Neural cell (in vitro differentiated cells): Measurements from ENCODE around the gene CDK11B.

Experiments
- CTCF ChIP-seq: fragments of 450-650 bp; IDR thresholded peaks from 2 replicates; pipeline ENCODE4 v1.5.1; 2014; ENCODE audit warnings: antibody characterized with exemption, mild to moderate bottlenecking, moderate library complexity; ENCODE audit not compliant: poor library complexity, severe bottlenecking
- EP300 ChIP-seq: fragments of 450-650 bp; conservative IDR thresholded peaks from 2 replicates; pipeline ENCODE4 v1.6.1; 2014; ENCODE audit warnings: antibody characterized with exemption, mild to moderate bottlenecking, moderate library complexity; ENCODE audit not compliant: poor library complexity, severe bottlenecking
- MXI1 ChIP-seq: fragments of 450-650 bp; conservative IDR thresholded peaks from 2 replicates; pipeline ENCODE4 v1.6.1; 2014; ENCODE audit warnings: antibody characterized with exemption, mild to moderate bottlenecking; ENCODE audit not compliant: poor library complexity, severe bottlenecking
- POLR2AphosphoS5 ChIP-seq: IDR thresholded peaks from 2 replicates; pipeline ENCODE4 v1.6.1; 2012
- RAD21 ChIP-seq: fragments of 450-650 bp; conservative IDR thresholded peaks from 2 replicates; pipeline ENCODE4 v1.6.1; 2014; ENCODE audit warnings: antibody characterized with exemption, mild to moderate bottlenecking, moderate library complexity
- REST ChIP-seq: IDR thresholded peaks from 2 replicates; pipeline ENCODE4 v1.6.1; 2012; ENCODE audit warnings: borderline replicate concordance
- SMC3 ChIP-seq: fragments of 450-650 bp; conservative IDR thresholded peaks from 2 replicates; pipeline ENCODE4 v1.6.1; 2014; ENCODE audit warnings: antibody characterized with exemption, mild to moderate bottlenecking, moderate library complexity; ENCODE audit not compliant: poor library complexity
- TAF1 ChIP-seq: IDR thresholded peaks from 2 replicates; pipeline ENCODE4 v1.6.1; 2012; ENCODE audit warnings: low read depth

GRCh38 chr1:1610796-1611195 lies 48.0 kb downstream of the CDK11B start:
- no peak for TF ChIP-seq CTCF
- TF ChIP-seq RAD21 = no peak
- no peak for TF ChIP-seq MXI1
- no peak for TF ChIP-seq REST
- no peak for TF ChIP-seq SMC3
- no peak for TF ChIP-seq POLR2AphosphoS5
- no peak for TF ChIP-seq TAF1
- TF ChIP-seq EP300 = no peak
